Hippocampal formation (tissue), 2 donors: ENCODE measurements around the gene ATP6V0B.

Experiments used
- DNase-seq, 2 donors: peaks; one replicate each; lab custom pipeline; 2025; lab: John Stamatoyannopoulos, UW

The ATP6V0B gene

GRCh38 chr1:43984855-43985254 is 10.1 kb downstream of the ATP6V0B start:
- no peak for DNase-seq

- DNase-seq, result no peak
Measured at GRCh38 chr1:43985984-43986595, 11.3 kb downstream of the ATP6V0B start.

- DNase-seq, result no peak
Measured at GRCh38 chr1:43986712-43987111, 12.0 kb downstream of the ATP6V0B start.

GRCh38 chr1:43987159-43987902 is 12.6 kb downstream of the ATP6V0B start:
- DNase-seq, result no peak

GRCh38 chr1:43990271-43991199 is 15.8 kb downstream of the ATP6V0B start:
- no peak for DNase-seq

- DNase-seq, result no peak
Measured at GRCh38 chr1:43991200-43991475, 16.4 kb downstream of the ATP6V0B start.

GRCh38 chr1:43991476-43992231 is 16.9 kb downstream of the ATP6V0B start, which contains the start of gene CCDC24:
TSS of gene CCDC24 (plus strand) at chr1:43991599. CDS start at chr1:43991879, 280 bp downstream.
- peak; percentile 39 to 79 for DNase-seq

- DNase-seq, result no peak
Measured at GRCh38 chr1:43992232-43992995, 17.7 kb downstream of the ATP6V0B start.

- DNase-seq, result no peak
Measured at GRCh38 chr1:43993206-43993914, 18.6 kb downstream of the ATP6V0B start.

GRCh38 chr1:43994071-43994470 is 19.3 kb downstream of the ATP6V0B start:
- DNase-seq, result no peak

- DNase-seq, result no peak
Measured at GRCh38 chr1:43994794-43995790, 20.3 kb downstream of the ATP6V0B start.

- DNase-seq, result peak in 1 of 2 donors; percentile 12
Measured at GRCh38 chr1:43995984-43996732, 21.4 kb downstream of the ATP6V0B start.

GRCh38 chr1:43996733-43997115 is 22.0 kb downstream of the ATP6V0B start:
- DNase-seq, result no peak

GRCh38 chr1:43997295-43997999 is 22.7 kb downstream of the ATP6V0B start:
- no peak for DNase-seq

GRCh38 chr1:43998000-43998378 is 23.2 kb downstream of the ATP6V0B start:
- no peak for DNase-seq

GRCh38 chr1:43999455-43999854 is 24.7 kb downstream of the ATP6V0B start:
- no peak for DNase-seq

- no peak for DNase-seq
Measured at GRCh38 chr1:44000122-44000665, 25.4 kb downstream of the ATP6V0B start.

GRCh38 chr1:44002165-44002564 is 27.4 kb downstream of the ATP6V0B start:
- DNase-seq, result no peak
